ENCODE results near the gene SUGCT. TPM values are rescaled to one million over a fixed set of nuclear protein-coding genes. Genes with fewer than 3 reads are reported as not detected.

The SUGCT gene
- total RNA-seq, 1 experiment from 2014 or later, result 1.5 TPM

GRCh38 chr7:40095230-40095629, 39.6 kb upstream of the SUGCT start:
- Histone ChIP-seq H3K9me3 (ENCODE audit: low read depth, low read length, poor library complexity, severe bottlenecking) (no peaks in the 10 kb centered on the region), H3K4me3 (ENCODE audit: low read depth, low read length, poor library complexity, severe bottlenecking) (no peak overlapping the region), H3K27ac (ENCODE audit: low read depth, low read length, poor library complexity, severe bottlenecking) (no peak overlapping the region), H3K36me3 (ENCODE audit: insufficient read depth, low read length, poor library complexity, severe bottlenecking) (peaks cover 34% of the 10 kb centered on the region), H3K27me3 (replicated peaks; ENCODE audit: insufficient read depth, low read depth, low read length, poor library complexity) (no peaks in the 10 kb centered on the region), H3K4me1 (ENCODE audit: insufficient read depth, low read length, poor library complexity, severe bottlenecking) (peaks cover 13% of the 10 kb centered on the region)
- TF ChIP-seq EZH2 (IDR thresholded peaks at IDR 0.05; ENCODE audit: borderline replicate concordance, low read depth, low read length, poor library complexity, severe bottlenecking) (no peak), CTCF (conservative IDR thresholded peaks at IDR 0.05; ENCODE audit: low read depth, low read length) (no peak)
- intact Hi-C loops (cut with micrococcal nuclease; ENCODE audit: unreplicated experiment), result no loop called here
- BruUV-seq (replicated peaks), result no TSS peak
- DNase-seq (ENCODE audit: low spot score), result no peak
- POLR2A ChIA-PET (ENCODE audit: low non-redundant PET), result no interaction called here
- CTCF ChIA-PET, result no interaction called here

GRCh38 chr7:40095695-40096327, 39.0 kb upstream of the SUGCT start:
- DNase-seq (ENCODE audit: low spot score), result peak; percentile 15
- TF ChIP-seq CTCF (conservative IDR thresholded peaks at IDR 0.05; ENCODE audit: low read depth, low read length) (no peak), EZH2 (IDR thresholded peaks at IDR 0.05; ENCODE audit: borderline replicate concordance, low read depth, low read length, poor library complexity, severe bottlenecking) (no peak)
- POLR2A ChIA-PET (ENCODE audit: low non-redundant PET), result no interaction called here
- no TSS peak for BruUV-seq (replicated peaks)
- H3K9me3 ChIP-seq (ENCODE audit: low read depth, low read length, poor library complexity, severe bottlenecking), result no peaks in the 10 kb centered on the region
- H3K4me3 ChIP-seq (ENCODE audit: low read depth, low read length, poor library complexity, severe bottlenecking), result no peak overlapping the region
- H3K27ac ChIP-seq (ENCODE audit: low read depth, low read length, poor library complexity, severe bottlenecking), result no peak overlapping the region
- CTCF ChIA-PET, result no interaction called here
- peaks cover 13% of the 10 kb centered on the region for H3K4me1 ChIP-seq (ENCODE audit: insufficient read depth, low read length, poor library complexity, severe bottlenecking)
- no peaks in the 10 kb centered on the region for H3K27me3 ChIP-seq (replicated peaks; ENCODE audit: insufficient read depth, low read depth, low read length, poor library complexity)
- intact Hi-C loops (cut with micrococcal nuclease; ENCODE audit: unreplicated experiment), result no loop called here
- H3K36me3 ChIP-seq (ENCODE audit: insufficient read depth, low read length, poor library complexity, severe bottlenecking), result peaks cover 34% of the 10 kb centered on the region

- Histone ChIP-seq H3K27ac (ENCODE audit: low read depth, low read length, poor library complexity, severe bottlenecking) (no peak overlapping the region), H3K9me3 (ENCODE audit: low read depth, low read length, poor library complexity, severe bottlenecking) (no peaks in the 10 kb centered on the region), H3K4me3 (ENCODE audit: low read depth, low read length, poor library complexity, severe bottlenecking) (no peak overlapping the region), H3K4me1 (ENCODE audit: insufficient read depth, low read length, poor library complexity, severe bottlenecking) (peaks cover 13% of the 10 kb centered on the region), H3K27me3 (replicated peaks; ENCODE audit: insufficient read depth, low read depth, low read length, poor library complexity) (no peaks in the 10 kb centered on the region), H3K36me3 (ENCODE audit: insufficient read depth, low read length, poor library complexity, severe bottlenecking) (peaks cover 27% of the 10 kb centered on the region)
- ChIA-PET POLR2A (ENCODE audit: low non-redundant PET) (no interaction called here), CTCF (no interaction called here)
- BruUV-seq (replicated peaks), result no TSS peak
- intact Hi-C loops (cut with micrococcal nuclease; ENCODE audit: unreplicated experiment), result no loop called here
- TF ChIP-seq CTCF (conservative IDR thresholded peaks at IDR 0.05; ENCODE audit: low read depth, low read length), result no peak
- no peak for TF ChIP-seq EZH2 (IDR thresholded peaks at IDR 0.05; ENCODE audit: borderline replicate concordance, low read depth, low read length, poor library complexity, severe bottlenecking)
- DNase-seq (ENCODE audit: low spot score), result no peak
These were observed 37.1 kb upstream of the SUGCT start for GRCh38 chr7:40097728-40098127.

All from A673 (cell line).